Activated naive CD4-positive, alpha-beta T cell treated with anti-CD3 and anti-CD28 coated beads, Interleukin-2, amount 50 U/mL, for 24 hours (primary cell): Measurements from ENCODE around the gene NPTX2.
"Not testable (repeated sequence)": the region's sequence is repeated elsewhere in the genome, so short reads cannot be mapped to it uniquely, and the experiment has no call there.

ENCODE experiments used
- H3K27ac Mint-ChIP-seq: one replicate; pipeline ENCODE4 v1.8.0; 2021; ENCODE audit warnings: mild to moderate bottlenecking, mixed read lengths
- H3K27me3 Mint-ChIP-seq: one replicate; pipeline ENCODE4 v1.8.0; 2021; ENCODE audit warnings: mixed read lengths
- H3K36me3 Mint-ChIP-seq: one replicate; pipeline ENCODE4 v1.8.0; 2021; ENCODE audit warnings: mixed read lengths
- H3K4me1 Mint-ChIP-seq: one replicate; pipeline ENCODE4 v1.8.0; 2021; ENCODE audit warnings: mixed read lengths
- H3K4me3 Mint-ChIP-seq: one replicate; pipeline ENCODE4 v1.8.0; 2021; ENCODE audit warnings: mild to moderate bottlenecking, mixed read lengths
- H3K9me3 Mint-ChIP-seq: one replicate; pipeline ENCODE4 v1.8.0; 2021; ENCODE audit warnings: mixed read lengths

Gene NPTX2

GRCh38 chr7:98617051-98617959, at the start of gene NPTX2:
Gene NPTX2 (plus strand): TSS chr7:98617285. CDS start chr7:98617462, 177 bp downstream.
- Mint-ChIP-seq H3K4me1 (no peaks in the 10 kb centered on the region), H3K9me3 (no peaks in the 10 kb centered on the region), H3K27ac (no peak within 1 kb of the TSS), H3K27me3 (peaks cover 40% of the 10 kb centered on the region), H3K4me3 (no peak within 1 kb of the TSS), H3K36me3 (no peaks in the 10 kb centered on the region)

GRCh38 chr7:98567991-98568390, 49.1 kb upstream of the NPTX2 start:
- H3K4me1 Mint-ChIP-seq, result no peaks in the 10 kb centered on the region
- H3K4me3 Mint-ChIP-seq, result no peak overlapping the region
- no peaks in the 10 kb centered on the region for H3K36me3 Mint-ChIP-seq
- peaks cover 4% of the 10 kb centered on the region for H3K9me3 Mint-ChIP-seq
- peaks cover 4% of the 10 kb centered on the region for H3K27me3 Mint-ChIP-seq
- no peak overlapping the region for H3K27ac Mint-ChIP-seq

- peaks cover 4% of the 10 kb centered on the region for H3K9me3 Mint-ChIP-seq
- no peaks in the 10 kb centered on the region for H3K36me3 Mint-ChIP-seq
- H3K27ac Mint-ChIP-seq, result no peak overlapping the region
- H3K4me1 Mint-ChIP-seq, result no peaks in the 10 kb centered on the region
- H3K4me3 Mint-ChIP-seq, result no peak overlapping the region
- peaks cover 4% of the 10 kb centered on the region for H3K27me3 Mint-ChIP-seq
These were observed 48.2 kb upstream of the NPTX2 start for GRCh38 chr7:98568891-98569290.

GRCh38 chr7:98569691-98570337, 47.3 kb upstream of the NPTX2 start:
- H3K27ac Mint-ChIP-seq, result no peak overlapping the region

GRCh38 chr7:98571006-98571405, 46.1 kb upstream of the NPTX2 start:
- H3K4me1 Mint-ChIP-seq, result no peaks in the 10 kb centered on the region
- H3K36me3 Mint-ChIP-seq, result peaks cover 3% of the 10 kb centered on the region
- H3K9me3 Mint-ChIP-seq, result peaks cover 8% of the 10 kb centered on the region
- peaks cover 2% of the 10 kb centered on the region for H3K27me3 Mint-ChIP-seq
- H3K4me3 Mint-ChIP-seq, result no peak overlapping the region
- H3K27ac Mint-ChIP-seq, result no peak overlapping the region

More at GRCh38 chr7:98569691-98570337, 47.3 kb upstream of the NPTX2 start:
- Mint-ChIP-seq H3K36me3 (no peaks in the 10 kb centered on the region), H3K9me3 (peaks cover 2% of the 10 kb centered on the region), H3K4me3 (no peak overlapping the region), H3K4me1 (no peaks in the 10 kb centered on the region), H3K27me3 (peaks cover 3% of the 10 kb centered on the region)

GRCh38 chr7:98571986-98572385, 45.1 kb upstream of the NPTX2 start:
- H3K27me3 Mint-ChIP-seq, result peaks cover 2% of the 10 kb centered on the region
- no peak overlapping the region for H3K4me3 Mint-ChIP-seq
- peaks cover 15% of the 10 kb centered on the region for H3K9me3 Mint-ChIP-seq
- H3K4me1 Mint-ChIP-seq, result no peaks in the 10 kb centered on the region
- no peak overlapping the region for H3K27ac Mint-ChIP-seq
- peaks cover 3% of the 10 kb centered on the region for H3K36me3 Mint-ChIP-seq

GRCh38 chr7:98572716-98573115, 44.4 kb upstream of the NPTX2 start:
- H3K36me3 Mint-ChIP-seq, H3K4me3 Mint-ChIP-seq, H3K27ac Mint-ChIP-seq, H3K4me1 Mint-ChIP-seq, H3K27me3 Mint-ChIP-seq: not testable (repeated sequence)
- peaks cover 17% of the 10 kb centered on the region for H3K9me3 Mint-ChIP-seq

- Mint-ChIP-seq H3K27ac (no peak overlapping the region), H3K4me3 (no peak overlapping the region), H3K27me3 (no peaks in the 10 kb centered on the region), H3K36me3 (peaks cover 5% of the 10 kb centered on the region), H3K4me1 (no peaks in the 10 kb centered on the region), H3K9me3 (peaks cover 23% of the 10 kb centered on the region)
These were observed 43.3 kb upstream of the NPTX2 start for GRCh38 chr7:98573816-98574215.

- H3K4me3 Mint-ChIP-seq, result no peak overlapping the region
- no peaks in the 10 kb centered on the region for H3K4me1 Mint-ChIP-seq
- H3K27ac Mint-ChIP-seq, result no peak overlapping the region
- H3K9me3 Mint-ChIP-seq, result peaks cover 23% of the 10 kb centered on the region
- no peaks in the 10 kb centered on the region for H3K27me3 Mint-ChIP-seq
- H3K36me3 Mint-ChIP-seq, result peaks cover 5% of the 10 kb centered on the region
These were observed 41.2 kb upstream of the NPTX2 start for GRCh38 chr7:98575878-98576277.

- no peaks in the 10 kb centered on the region for H3K4me1 Mint-ChIP-seq
These were observed 32.3 kb upstream of the NPTX2 start for GRCh38 chr7:98584830-98585229.

GRCh38 chr7:98591926-98592325, 25.2 kb upstream of the NPTX2 start:
- Mint-ChIP-seq H3K9me3 (no peaks in the 10 kb centered on the region), H3K27ac (no peak overlapping the region), H3K36me3 (no peaks in the 10 kb centered on the region), H3K4me1 (no peaks in the 10 kb centered on the region), H3K4me3 (no peak overlapping the region), H3K27me3 (no peaks in the 10 kb centered on the region)

More at GRCh38 chr7:98584830-98585229, 32.3 kb upstream of the NPTX2 start:
- Mint-ChIP-seq H3K36me3 (no peaks in the 10 kb centered on the region), H3K27me3 (peaks cover 8% of the 10 kb centered on the region), H3K4me3 (no peak overlapping the region), H3K27ac (no peak overlapping the region), H3K9me3 (peaks cover 4% of the 10 kb centered on the region)

GRCh38 chr7:98594348-98594747, 22.7 kb upstream of the NPTX2 start:
- H3K4me1 Mint-ChIP-seq, result no peaks in the 10 kb centered on the region
- no peaks in the 10 kb centered on the region for H3K27me3 Mint-ChIP-seq
- no peaks in the 10 kb centered on the region for H3K9me3 Mint-ChIP-seq
- H3K4me3 Mint-ChIP-seq, result no peak overlapping the region
- no peak overlapping the region for H3K27ac Mint-ChIP-seq
- H3K36me3 Mint-ChIP-seq, result no peaks in the 10 kb centered on the region

- H3K27ac Mint-ChIP-seq, result no peak overlapping the region
- no peaks in the 10 kb centered on the region for H3K27me3 Mint-ChIP-seq
- no peaks in the 10 kb centered on the region for H3K36me3 Mint-ChIP-seq
- no peaks in the 10 kb centered on the region for H3K9me3 Mint-ChIP-seq
- H3K4me3 Mint-ChIP-seq, result no peak overlapping the region
- H3K4me1 Mint-ChIP-seq, result no peaks in the 10 kb centered on the region
These were observed 22.3 kb upstream of the NPTX2 start for GRCh38 chr7:98594787-98595186.

- H3K27me3 Mint-ChIP-seq, result no peaks in the 10 kb centered on the region
- no peaks in the 10 kb centered on the region for H3K4me1 Mint-ChIP-seq
- H3K9me3 Mint-ChIP-seq, result no peaks in the 10 kb centered on the region
- H3K27ac Mint-ChIP-seq, result no peak overlapping the region
- no peaks in the 10 kb centered on the region for H3K36me3 Mint-ChIP-seq
- no peak overlapping the region for H3K4me3 Mint-ChIP-seq
These were observed 18.1 kb upstream of the NPTX2 start for GRCh38 chr7:98598846-98599615.

- no peak overlapping the region for H3K4me3 Mint-ChIP-seq
- H3K36me3 Mint-ChIP-seq, result no peaks in the 10 kb centered on the region
- H3K27ac Mint-ChIP-seq, result no peak overlapping the region
- no peaks in the 10 kb centered on the region for H3K9me3 Mint-ChIP-seq
- no peaks in the 10 kb centered on the region for H3K4me1 Mint-ChIP-seq
- H3K27me3 Mint-ChIP-seq, result no peaks in the 10 kb centered on the region
These were observed 17.2 kb upstream of the NPTX2 start for GRCh38 chr7:98599886-98600285.
